Measurements from ENCODE around the gene FYB1.

Gene FYB1

DNA sequence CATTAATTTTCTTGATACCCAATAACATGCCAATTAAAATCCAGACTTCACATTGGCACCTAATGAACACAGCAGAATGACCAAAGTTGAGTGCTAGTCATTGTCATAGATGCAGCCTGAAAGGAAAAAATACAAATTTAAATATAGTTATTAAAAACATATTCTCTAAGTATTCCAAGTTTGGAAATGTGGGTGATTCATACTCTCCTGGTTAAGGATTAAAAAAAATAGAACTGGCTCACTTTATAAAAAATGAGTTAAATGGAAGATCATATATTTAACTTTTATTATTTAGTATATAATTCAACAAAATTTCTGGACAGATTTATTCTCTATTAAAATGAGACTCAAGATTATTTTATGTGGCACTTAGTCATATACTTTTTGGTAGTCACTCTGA, 112.0 kb downstream of the FYB1 start:
- TF ChIP-seq, protein P1, sequence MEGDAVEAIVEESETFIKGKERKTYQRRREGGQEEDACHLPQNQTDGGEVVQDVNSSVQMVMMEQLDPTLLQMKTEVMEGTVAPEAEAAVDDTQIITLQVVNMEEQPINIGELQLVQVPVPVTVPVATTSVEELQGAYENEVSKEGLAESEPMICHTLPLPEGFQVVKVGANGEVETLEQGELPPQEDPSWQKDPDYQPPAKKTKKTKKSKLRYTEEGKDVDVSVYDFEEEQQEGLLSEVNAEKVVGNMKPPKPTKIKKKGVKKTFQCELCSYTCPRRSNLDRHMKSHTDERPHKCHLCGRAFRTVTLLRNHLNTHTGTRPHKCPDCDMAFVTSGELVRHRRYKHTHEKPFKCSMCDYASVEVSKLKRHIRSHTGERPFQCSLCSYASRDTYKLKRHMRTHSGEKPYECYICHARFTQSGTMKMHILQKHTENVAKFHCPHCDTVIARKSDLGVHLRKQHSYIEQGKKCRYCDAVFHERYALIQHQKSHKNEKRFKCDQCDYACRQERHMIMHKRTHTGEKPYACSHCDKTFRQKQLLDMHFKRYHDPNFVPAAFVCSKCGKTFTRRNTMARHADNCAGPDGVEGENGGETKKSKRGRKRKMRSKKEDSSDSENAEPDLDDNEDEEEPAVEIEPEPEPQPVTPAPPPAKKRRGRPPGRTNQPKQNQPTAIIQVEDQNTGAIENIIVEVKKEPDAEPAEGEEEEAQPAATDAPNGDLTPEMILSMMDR (IDR thresholded peaks at IDR 0.05; ENCODE audit: low read depth, low read length, missing control alignments): no peak
- DNase-seq (ENCODE audit: low read depth): no peak
- no peak overlapping the region for H3K4me3 ChIP-seq (ENCODE audit: low read depth, low read length)

DNA sequence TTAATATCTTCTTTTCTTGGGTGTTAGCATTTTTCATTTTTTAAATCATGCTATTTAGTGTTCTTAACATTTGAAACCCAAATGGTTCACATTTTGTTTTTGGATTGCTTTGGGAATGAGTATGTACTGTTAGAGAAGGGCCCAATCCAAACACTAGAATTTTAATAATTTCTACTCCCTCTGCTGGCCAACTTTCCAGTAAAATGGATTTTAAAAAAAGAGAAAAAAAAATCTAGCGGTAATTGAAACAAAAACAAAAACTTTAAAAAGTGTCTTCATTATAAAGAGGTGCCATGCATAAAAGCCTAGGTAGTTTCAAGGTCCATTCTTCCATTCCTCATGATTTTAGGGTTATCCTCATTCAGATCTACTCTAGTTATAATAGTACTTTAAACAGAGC, 113.0 kb downstream of the FYB1 start:
- no peak for DNase-seq (ENCODE audit: low read depth)
- no peak overlapping the region for H3K4me3 ChIP-seq (ENCODE audit: low read depth, low read length)
- TF ChIP-seq, protein P1 (IDR thresholded peaks at IDR 0.05; ENCODE audit: low read depth, low read length, missing control alignments): peak; percentile 6

DNA sequence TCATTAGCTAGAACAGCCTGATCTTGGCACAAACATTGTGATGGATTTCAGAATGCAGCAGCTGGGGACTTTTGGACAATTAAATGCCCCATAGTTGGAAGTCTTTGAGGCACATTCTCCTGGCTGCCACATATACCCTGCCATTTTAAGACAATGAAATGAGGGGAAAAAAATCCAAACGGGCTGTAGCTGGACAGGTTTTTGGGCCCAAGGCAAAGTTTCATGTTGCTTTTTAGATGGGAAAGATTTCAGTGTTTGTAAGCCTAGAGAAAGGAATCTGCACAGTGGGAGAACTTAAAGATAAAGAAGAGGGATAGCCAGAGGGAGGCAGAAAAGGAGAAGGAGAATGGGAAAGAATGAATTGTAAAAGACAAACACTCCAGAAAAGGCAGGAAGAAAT, 115.1 kb downstream of the FYB1 start:
- DNase-seq (ENCODE audit: low read depth): no peak
- no peak overlapping the region for H3K4me3 ChIP-seq (ENCODE audit: low read depth, low read length)
- TF ChIP-seq, protein P1 (IDR thresholded peaks at IDR 0.05; ENCODE audit: low read depth, low read length, missing control alignments): no peak

DNA sequence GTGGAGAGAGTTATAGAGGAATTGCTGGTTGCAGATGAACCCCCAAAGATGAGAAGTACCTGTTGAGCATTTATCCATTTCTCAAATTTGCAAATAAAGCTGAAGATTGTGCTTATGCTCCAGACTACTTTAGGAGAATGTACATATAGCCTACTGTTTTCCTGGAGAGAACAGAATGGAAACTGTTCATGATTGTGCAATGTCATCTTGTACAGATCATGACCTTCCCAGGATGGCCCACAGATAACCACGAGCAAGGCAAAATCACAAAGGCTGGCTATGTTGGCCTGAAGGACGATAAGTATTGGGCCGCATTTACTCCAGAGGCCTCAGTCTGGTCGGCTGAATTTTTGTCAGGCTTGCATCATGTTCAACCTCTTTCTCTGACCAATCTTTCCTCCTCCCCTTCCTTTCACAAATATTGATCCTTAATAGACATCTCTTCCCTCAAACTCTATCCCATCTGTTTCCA, 116.6 kb downstream of the FYB1 start:
- TF ChIP-seq, protein P1 (IDR thresholded peaks at IDR 0.05; ENCODE audit: low read depth, low read length, missing control alignments): no peak
- no peak overlapping the region for H3K4me3 ChIP-seq (ENCODE audit: low read depth, low read length)
- no peak for DNase-seq (ENCODE audit: low read depth)

DNA sequence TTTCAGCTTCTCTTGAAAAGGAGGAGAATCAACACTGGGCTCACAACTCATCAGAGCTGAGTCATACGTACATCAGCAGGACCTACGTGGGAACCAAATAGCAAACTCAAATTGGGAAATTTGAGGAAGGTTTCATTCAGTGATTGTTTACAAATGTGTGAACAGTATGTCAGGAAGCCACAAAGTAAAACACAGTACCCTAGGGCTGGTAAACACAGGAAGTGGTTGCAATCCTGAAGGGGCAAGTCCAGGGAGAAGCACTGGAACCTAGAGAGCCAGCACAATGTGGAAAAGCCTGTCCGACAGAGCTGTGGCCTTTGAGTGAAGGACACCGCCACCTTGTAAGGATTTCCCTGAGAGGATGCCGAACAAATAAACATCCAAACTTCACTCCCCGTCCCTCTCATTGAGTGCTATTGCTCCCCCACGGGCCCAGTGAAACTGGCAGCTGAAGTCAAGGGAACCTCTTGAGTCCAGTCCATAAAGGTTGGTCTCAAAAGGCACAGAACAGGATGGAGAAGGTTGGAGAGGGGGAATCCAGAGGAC, 118.4 kb downstream of the FYB1 start:
- TF ChIP-seq, protein P1 (IDR thresholded peaks at IDR 0.05; ENCODE audit: low read depth, low read length, missing control alignments): no peak
- no peak overlapping the region for H3K4me3 ChIP-seq (ENCODE audit: low read depth, low read length)
- no peak for DNase-seq (ENCODE audit: low read depth)

DNA sequence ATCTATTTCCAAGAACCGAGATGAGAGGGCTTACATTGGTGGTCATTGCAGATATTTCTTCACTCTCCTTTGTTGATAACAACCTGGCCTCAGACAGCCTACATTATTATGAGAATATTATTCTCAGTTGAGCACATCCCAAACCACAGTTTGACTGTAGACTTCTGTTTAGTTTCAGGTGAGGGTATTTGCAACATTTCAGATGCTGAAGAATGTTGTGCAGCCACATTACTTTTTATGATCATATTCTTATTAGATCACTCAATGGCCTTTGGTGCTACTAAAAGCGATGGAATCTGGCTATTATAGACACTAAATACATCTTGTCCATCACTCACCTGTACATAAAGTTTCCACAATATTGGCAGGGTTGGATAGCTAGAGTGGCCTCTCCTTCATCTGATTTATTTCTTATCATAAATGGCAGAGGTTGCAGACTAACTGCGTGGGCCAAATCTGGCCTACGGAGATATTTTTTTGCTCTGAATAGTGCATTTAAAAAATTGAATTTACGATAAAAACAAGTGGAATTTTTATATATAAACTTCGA, 119.0 kb downstream of the FYB1 start:
- no peak overlapping the region for H3K4me3 ChIP-seq (ENCODE audit: low read depth, low read length)
- no peak for DNase-seq (ENCODE audit: low read depth)
- TF ChIP-seq, protein P1 (IDR thresholded peaks at IDR 0.05; ENCODE audit: low read depth, low read length, missing control alignments): no peak

DNA sequence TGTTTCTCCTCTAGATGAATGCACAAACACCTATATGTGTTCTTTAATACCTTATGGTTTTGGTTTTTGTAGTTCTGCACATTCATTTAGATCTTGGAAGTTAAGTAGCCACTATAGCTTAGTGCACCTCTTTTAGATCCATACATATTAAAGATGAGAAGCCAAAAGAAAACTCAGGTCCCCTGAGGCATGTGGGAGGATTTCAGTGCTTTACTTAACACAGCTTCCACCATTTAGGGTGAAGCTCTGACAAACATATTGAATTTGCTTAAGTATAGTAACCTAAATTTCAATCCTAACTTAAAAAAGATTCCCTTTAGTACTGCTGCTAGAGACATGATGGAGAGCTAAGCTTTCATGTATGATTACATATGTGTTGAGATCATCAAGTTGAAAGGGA, 119.5 kb downstream of the FYB1 start:
- no peak overlapping the region for H3K4me3 ChIP-seq (ENCODE audit: low read depth, low read length)
- no peak for DNase-seq (ENCODE audit: low read depth)
- TF ChIP-seq, protein P1 (IDR thresholded peaks at IDR 0.05; ENCODE audit: low read depth, low read length, missing control alignments): no peak

Data from GM12864 (cell line).